Erythroblast (primary cell): ENCODE results near the gene PCDHAC1.

ENCODE experiments used
- GATA1 ChIP-seq: IDR thresholded peaks from 2 replicates; pipeline ENCODE4 v1.6.1; 2011; ENCODE audit warnings: low read depth, mild to moderate bottlenecking, control low read depth, low read length, moderate library complexity
- POLR2A ChIP-seq: IDR thresholded peaks from 2 replicates; pipeline ENCODE4 v1.6.1; 2011; ENCODE audit warnings: mild to moderate bottlenecking, low read length

DNA sequence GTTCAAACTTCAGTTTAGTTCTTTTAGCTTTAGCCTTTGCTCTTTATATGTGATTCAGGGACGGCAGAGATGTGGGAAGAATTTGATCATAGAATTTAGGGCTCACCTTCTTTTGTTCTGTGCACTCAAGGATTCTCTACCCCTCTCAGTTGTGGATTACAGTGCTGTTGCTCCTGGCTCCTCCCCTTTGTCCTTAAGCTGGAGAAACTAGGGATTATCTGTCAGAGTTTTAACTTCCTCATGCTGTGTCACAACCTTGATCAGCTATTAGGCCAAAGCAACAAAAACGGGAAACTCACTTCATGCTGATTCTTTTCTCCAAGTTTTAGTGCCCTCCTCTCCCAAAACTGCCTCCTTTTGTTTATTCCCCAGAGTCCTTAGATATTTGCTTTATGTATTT, 27.1 kb downstream of the PCDHAC1 start:
- no peak for TF ChIP-seq POLR2A
- no peak for TF ChIP-seq GATA1
